Suppressor macrophage treated with lipopolysaccharide for 4 hours (primary cell): ENCODE measurements around the gene TMEM131.
"Not testable (repeated sequence)": the region's sequence is repeated elsewhere in the genome, so short reads cannot be mapped to it uniquely, and the experiment has no call there.

Experiments used
- DNase-seq: peaks from one replicate; pipeline ENCODE4 v3.0.0-alpha.2; 2020

Gene TMEM131

DNA sequence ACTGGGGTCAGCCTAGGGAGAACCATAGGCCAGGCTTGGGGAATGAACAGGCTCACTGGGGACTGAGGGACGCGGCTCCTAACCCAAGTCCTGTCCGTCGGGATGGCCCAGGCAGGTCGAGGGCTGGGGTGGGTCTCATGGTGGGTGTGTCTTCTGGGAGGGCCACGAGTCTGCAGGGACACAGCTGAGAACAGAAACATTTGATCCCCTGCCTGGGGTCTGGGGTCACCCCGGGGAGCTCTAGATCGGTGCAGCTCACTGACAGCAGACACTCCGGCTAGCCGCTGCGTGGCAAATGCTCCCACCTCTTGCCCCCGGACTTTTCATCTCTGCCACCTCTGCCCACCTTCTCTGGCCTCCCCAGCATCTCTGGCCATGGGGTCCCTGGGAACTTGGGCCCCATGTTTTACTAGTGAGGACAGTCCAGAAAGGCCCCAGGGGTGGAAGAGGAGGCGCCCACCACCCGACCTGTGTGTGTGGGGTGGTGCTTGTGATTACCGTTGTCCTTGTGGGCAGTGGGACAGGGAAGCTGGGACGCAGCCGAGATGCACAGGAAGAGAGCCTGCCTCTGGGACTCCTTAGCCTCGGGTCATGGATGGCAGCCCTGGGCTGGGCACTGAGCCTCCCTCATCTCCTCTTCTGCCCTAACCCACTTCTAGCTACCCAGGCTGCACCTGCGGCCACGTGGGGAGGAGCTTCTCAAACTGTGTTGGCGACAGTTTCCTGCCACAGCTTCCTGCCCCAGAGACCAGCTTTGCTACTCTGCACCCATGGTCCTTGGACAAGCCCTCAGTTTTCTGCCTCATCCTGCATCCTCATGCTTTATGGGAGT, 277.5 kb downstream of the TMEM131 start:
- DNase-seq, result no peak

DNA sequence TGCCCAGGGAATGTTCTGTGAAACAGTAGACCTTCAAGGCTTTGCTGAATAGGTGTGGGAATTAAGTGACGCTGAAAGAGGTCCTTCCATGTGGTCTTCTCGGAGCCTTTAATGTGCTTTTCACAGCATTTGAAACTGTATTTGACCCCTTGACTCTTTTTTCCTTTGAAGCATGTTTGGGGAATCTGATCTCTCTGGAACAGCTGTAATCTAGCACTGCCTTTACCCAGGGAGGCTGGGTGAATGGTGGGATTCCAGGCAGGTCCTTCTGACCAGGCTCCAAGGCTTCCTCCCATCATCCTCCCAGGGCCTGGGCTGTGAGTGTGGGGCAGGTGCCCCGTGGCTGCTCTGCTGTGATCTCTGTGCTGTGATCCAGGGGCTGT, 278.1 kb downstream of the TMEM131 start:
- DNase-seq, result no peak

DNA sequence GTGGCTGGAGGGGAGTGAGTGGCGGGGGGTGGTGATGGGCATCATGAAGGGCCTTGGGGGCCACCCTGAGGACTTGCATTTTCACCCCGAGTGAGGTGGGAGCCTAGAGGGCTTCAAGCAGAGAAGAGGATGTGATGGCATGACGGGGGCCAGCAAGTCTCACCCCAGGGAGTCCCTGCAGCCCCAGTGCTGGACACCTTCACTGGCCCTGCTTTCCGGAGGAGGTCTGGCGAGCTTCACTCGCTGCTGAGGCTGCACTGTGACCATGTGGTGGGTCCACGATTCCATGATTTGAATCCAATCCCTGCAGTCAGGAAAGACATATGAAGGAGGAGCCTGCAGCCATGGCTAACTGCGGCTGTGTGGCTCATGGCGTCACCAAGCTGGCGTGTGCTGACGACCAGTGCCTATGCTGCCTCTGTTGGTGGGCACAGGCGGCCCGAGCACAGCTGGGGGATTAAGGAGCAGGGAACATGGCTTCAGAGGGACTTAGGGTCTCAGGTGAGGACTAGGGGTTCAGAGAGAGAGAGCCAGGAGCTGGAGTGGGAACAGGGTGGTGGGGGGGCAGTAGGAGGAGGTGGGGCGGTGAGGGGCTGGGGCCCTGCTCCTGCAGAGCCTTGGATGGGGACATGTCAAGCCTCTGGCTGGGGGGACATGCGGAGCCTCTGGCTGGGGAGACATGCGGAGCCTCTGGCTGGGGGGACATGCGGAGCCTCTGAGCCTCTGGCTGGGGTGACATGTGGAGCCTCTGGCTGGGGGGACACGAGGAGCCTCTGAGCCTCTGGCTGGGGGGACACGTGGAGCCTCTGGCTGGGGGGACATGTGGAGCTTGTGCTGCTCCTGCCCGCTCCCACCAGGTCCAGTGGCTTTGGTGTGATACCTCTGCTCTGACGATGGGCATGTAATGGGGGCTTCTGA, 278.8 kb downstream of the TMEM131 start:
- DNase-seq, result no peak

DNA sequence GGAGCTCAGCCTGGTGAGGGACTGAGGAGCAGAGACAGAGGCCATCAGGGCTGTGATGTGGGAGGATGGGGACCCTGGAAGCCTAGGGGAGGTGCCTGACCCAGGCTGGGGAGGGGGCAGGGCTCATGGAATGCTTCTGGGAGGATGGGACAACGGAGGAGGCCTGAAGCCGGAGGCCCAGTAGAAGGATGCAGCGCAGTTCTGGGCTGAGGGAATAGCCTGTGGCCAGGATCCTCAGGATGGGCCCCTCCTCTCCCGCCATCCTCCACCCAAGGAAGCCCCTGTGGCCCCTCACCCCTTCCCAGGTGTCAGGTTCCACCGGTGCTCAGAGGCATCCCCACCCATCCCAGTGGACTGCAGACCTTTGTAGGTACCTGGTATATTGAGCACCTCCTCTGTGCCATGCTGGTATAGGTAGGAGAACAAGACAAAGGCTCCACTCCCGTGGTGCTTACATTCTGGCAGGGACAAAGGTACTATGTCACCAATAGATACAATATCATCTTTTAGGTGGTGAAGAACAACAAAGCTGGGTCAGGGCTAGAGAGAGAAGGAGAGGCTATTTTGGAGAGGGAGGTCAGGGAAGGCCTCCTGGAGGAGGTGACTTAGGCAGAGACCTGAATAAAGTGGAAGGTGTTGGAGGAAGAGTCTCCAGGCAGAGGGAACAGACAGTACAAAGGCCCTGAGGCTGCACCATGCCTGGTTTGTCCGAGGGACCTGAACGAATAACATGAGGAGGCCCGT, 279.6 kb downstream of the TMEM131 start:
- DNase-seq, result no peak

DNA sequence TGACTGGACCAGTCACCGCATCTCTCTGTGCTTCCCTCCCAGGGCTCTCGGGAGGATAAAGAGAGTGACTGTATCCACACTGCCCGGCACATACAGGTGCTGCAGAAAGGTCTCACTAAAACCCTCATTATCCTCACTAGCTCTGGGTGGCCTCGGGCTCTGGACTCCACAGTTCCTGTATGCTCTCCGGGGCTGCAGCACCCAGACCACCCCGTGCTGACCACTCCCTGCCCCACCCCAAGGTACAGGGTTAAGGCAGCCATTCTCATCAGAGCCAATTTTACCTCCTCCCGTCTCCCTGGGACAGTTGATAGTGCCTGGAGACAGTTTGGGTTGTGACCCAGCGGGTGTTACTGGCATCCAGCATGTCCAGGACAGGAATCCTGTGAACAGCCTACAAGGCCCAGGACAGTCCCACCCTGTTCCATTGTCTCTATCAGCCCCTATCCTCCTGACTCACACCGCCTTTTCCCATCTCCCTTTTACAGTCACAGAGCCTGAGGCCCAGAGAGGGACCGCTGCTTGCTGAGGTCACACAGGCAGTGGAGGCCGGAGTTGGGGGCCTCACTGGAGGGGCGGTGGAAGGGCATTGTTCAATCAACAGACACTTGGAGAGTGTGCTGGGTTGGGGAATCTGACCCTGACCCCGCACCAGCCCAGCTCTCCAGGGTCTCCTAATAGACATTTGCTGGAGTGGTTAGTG, 280.6 kb downstream of the TMEM131 start:
- DNase-seq, result no peak

DNA sequence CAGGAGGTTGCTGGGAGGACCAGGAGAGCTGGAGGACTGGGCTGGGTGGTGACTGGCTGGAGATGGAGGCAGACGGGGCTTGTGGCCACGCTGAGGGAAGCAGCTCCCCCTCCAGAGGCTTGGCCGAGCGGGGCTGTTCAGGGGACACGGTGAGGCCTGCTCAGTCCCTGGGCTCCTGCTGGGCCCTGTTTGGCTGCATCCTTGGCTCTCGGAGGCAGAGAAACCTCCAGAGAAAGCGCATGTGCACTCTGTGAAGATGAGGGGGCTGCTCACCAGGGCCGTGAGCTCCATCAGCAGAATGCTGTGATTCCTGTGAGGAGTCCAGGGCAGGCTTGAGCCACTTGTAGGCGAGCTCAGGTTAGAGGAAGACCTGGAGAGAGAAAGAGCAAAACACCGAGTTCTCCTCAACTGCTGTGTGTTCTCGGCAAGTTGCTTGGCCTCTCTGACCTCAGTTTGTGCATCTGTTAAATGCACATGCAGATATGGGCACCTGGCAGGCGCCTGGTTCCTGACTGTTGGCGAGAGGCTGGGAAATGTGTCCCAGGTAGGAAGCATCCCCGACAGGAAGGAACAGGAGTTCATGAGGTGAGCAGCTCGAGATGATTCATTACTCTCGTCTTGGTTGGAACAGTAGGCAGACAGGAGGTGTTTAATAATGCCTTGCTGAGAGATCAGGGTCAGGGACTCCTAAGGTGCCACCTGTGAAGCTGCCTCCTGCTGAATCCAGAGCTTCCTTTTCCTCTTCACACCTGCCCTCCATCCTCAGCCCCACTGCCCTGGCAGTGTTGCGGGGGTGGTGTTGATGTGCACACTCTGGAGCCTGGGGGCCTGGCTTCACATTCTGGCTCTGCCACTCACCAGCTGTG, 281.4 kb downstream of the TMEM131 start:
- no peak for DNase-seq

DNA sequence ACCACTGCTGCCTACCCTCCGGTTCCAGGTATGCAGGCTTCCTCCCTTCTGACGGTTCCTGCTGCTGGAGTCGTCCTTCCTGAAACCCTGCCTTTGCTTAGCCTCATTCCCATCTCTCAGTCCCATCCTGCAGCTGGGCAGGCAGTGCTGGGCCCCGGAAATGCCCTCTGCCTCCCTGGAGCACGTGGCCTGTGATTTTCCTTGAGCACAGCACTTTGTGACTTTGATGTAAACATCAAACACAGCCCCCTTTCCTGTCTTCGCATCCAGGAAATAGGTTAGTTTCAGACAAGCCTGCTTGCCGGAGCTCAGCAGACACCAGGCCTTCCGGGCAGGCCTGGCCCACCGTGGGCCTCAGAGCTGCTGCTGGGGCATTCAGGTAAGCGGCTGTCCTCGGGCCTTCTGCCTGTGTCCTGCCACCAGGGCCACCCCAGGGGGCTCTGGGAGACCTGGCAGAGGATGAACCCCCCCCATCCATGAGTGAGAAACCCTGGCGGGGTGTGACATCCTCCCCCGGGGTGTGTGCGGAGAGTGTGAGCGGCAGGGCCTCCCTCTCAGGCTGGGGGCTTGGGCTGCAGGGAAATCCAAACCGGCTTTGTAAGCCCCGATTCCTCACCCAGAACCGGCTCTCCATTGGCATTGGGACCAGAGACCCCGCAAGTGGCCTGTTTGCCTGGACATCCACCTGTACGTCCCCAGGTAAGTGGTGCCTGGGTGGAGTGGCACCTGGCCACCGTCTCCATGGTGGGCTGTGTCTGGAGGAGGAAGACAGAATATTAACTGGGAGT, 282.3 kb downstream of the TMEM131 start, which contains the start of gene ZAP70:
Gene ZAP70 (plus strand): TSS at position 281 of the 788 bp plus-strand sequence. CDS start 10,461 bp downstream, outside the sequence.
- no peak for DNase-seq

DNA sequence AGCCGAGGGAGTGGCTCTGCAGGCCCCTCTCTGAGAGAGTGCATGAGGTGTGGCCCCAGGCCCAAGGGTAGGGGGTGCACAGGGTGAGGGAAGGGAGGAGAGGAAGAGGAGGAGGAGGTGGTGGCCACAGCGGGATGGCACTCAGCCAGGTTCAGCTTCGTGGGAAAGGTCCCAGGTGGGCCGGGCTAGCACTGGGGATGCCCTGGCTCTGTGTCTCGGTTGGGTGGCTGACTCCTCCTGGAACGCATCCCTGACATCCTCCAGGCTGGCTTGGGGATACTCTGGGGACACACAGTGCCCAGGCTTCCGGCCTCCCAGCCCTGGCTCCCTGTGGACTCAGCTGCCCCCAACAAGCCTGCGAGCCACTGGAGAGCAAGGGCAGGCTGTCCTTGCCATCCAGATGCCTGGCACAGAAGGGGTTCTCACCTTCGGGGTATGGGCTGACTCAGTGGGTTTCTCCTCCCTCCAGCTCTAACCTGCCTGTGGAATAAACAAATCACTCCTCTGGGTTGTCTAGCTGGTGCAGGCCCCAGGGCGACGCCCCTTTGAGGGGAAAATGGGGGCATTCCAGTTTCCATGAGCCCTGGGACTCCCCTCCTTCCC, 283.0 kb downstream of the TMEM131 start:
- DNase-seq, result no peak

DNA sequence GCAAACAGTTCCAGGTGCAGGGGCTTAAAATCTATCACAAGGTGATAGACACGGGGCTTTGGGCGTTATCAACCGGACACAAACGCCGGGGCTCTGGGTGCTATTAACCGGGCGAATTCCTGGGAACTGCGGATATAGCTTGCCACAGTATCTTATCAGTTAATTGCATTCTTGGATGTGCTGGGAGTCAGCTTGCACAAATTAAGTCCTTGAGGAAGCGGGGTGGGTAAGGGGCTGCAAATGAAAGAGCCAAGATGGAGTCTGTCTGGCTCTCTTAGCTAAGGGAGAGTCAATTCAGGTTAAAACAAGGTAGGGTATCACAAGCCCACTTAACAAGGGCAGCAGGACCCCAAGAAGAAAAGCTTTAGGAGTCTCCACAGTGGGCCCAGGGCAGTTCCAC, 283.6 kb downstream of the TMEM131 start:
- not testable (repeated sequence) for DNase-seq

DNA sequence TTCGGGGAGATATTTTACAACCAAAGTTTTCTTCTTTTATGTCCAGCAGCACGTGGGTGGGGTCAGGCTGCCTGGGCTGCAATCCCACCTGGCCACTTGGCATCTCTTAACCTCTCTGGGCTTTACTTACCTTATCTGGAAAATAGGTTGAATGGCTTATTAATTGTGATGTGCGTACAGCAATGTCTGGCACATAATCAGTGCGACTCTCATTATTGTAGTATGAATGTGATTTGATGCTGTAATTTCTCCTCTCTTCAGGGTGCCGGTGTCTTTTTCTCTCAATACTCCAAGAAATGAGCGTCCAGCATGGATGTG, 284.4 kb downstream of the TMEM131 start:
- DNase-seq, result no peak

DNA sequence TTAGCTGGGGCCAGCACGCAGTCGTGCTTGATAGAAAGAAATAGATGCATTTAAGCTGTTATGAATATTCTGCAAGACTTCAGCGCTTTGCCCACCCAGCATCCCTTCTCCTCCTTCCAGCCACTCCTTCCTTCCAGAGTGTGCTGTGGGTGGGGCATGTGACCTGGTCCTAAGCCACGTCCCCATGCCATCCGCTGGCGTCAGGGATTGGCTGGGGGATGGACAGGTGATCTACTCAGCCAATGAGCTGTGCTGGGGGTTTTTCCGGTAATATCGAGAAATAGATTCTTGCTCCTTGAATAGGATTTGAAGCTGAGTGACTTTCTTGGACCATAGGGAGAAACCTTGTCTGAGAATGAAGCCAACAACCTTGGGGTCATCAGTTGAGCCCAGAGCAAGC, 287.1 kb downstream of the TMEM131 start:
- no peak for DNase-seq

DNA sequence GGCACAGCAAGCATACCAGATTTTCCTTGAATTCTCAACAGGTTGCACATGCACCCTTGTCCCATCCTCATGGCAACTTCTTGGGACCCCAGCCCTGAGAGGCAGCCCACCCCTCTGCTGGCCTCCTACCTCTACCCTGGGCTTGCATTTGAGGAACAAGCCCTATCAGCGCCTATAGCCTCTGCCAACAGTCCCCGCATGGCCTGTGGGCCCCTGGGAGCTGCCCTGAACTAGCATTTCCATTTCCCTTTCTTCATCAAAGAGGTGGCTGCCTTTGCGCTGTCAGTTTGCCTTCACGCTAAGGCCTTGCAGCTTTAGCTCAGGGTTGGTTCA, 287.7 kb downstream of the TMEM131 start:
- DNase-seq, result no peak

DNA sequence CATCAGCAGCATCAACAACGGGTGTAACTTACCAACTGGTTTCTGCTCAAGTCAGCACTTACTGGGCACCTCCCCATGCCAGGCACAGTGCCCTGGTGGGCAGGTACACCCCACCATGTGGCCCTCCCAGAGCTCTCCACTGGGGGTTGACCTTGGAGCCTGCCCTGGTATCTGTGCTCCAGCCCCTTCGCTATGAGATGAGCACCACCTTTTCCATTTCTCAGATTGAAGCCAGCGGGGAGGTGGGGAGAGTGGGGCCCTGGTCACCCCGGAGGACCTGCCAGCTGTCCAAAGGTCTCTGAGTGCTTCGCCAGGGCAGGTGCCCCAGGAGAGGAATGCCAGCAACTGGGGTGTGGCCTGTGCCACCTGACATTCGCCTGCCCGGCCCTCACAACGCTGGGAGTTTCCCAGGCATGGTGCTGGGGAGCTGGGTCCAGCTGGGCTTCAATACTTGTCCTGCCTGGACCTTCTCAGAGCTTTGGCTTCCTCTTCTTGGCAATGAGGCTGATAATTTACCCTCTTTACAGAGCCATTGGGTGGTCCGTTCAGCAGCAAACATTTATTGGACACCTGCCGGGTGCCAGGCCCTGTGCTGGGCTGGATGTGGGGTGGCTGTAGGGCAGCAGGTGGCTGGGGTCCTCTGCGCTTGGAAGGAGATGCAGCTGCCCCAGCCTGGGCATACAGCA, 288.2 kb downstream of the TMEM131 start:
- no peak for DNase-seq

DNA sequence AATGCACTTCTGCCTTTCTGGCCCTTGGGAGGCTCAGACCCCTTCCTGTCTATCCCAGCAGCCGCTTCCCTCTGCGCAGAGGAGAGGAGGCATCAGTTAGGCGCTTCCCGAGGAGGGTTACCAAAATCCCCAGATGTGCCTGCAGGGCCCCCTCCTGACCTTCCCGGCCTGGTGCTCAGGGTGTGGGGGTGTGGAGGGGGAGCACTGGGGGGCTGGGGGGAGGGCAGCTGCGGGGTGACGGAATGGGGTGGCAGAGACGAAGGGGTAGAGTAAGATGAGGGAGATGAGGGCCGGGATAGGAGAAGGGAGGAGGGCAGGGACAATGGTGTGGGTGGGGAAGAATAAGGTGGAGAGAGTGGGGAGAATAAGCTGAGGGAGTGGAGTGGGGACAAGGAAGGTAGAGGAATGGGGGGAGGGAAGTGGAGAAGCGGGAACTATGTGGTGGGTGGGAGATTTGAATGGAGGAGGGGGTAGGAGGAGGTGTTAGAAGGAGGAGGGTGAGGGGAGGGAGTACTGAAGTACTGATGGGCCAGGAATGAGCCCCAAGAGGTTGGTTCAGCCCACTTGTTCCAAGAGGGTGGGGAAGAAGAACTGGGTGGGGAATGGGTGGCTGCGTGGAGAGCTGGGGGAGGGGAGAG, 288.9 kb downstream of the TMEM131 start:
- DNase-seq, result no peak
